ENCODE results near the gene ITGA5.

Gene ITGA5

DNA sequence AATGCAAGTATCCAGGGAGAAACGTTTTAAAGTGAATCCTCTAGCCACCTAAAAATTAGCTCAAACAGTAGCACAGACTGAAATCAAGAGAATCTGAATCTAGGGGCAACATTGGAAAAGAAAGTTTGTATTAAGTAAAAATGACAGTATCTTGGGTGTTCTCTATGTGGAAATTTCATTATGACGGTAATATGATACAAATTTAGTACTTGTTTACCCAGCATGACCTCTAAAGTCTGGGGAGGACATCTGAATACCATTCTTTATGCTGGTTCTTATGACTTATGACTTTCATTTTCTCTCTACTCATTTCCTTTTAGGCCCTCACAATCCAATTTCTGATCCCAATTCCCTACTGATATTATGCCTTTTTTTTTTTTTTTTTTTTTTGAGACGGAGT, 40.3 kb upstream of the ITGA5 start:
- DNase-seq (ENCODE audit: extremely low spot score), result no peak
- no peak for TF ChIP-seq CTBP1 (IDR thresholded peaks at IDR 0.05; ENCODE audit: borderline replicate concordance)
- no peak for TF ChIP-seq FOXK2 (IDR thresholded peaks at IDR 0.05)
- TF ChIP-seq L3MBTL2 (conservative IDR thresholded peaks at IDR 0.05), result no peak
- TF ChIP-seq BHLHE40 (IDR thresholded peaks at IDR 0.05; ENCODE audit: borderline replicate concordance), result no peak
- TF ChIP-seq ELF4 (IDR thresholded peaks at IDR 0.05), result no peak
- TF ChIP-seq, protein P1, sequence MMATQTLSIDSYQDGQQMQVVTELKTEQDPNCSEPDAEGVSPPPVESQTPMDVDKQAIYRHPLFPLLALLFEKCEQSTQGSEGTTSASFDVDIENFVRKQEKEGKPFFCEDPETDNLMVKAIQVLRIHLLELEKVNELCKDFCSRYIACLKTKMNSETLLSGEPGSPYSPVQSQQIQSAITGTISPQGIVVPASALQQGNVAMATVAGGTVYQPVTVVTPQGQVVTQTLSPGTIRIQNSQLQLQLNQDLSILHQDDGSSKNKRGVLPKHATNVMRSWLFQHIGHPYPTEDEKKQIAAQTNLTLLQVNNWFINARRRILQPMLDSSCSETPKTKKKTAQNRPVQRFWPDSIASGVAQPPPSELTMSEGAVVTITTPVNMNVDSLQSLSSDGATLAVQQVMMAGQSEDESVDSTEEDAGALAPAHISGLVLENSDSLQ (IDR thresholded peaks at IDR 0.05), result no peak
- TF ChIP-seq HDGF (IDR thresholded peaks at IDR 0.05; ENCODE audit: borderline replicate concordance), result no peak
- no peak for TF ChIP-seq SP1 (IDR thresholded peaks at IDR 0.05)
- TF ChIP-seq NFRKB (IDR thresholded peaks at IDR 0.05), result no peak
- no peak for TF ChIP-seq FOXA1 (IDR thresholded peaks at IDR 0.05)
- TF ChIP-seq FOXM1 (IDR thresholded peaks at IDR 0.05; ENCODE audit: borderline replicate concordance), result no peak
- CTCF ChIA-PET, result interaction anchor here (1.6 kb wide), 1 partner anchor 60 kb away, joined by 5 read pairs; no protein-coding TSS in a partner anchor
- POLR2A ChIA-PET, result no interaction called here

DNA sequence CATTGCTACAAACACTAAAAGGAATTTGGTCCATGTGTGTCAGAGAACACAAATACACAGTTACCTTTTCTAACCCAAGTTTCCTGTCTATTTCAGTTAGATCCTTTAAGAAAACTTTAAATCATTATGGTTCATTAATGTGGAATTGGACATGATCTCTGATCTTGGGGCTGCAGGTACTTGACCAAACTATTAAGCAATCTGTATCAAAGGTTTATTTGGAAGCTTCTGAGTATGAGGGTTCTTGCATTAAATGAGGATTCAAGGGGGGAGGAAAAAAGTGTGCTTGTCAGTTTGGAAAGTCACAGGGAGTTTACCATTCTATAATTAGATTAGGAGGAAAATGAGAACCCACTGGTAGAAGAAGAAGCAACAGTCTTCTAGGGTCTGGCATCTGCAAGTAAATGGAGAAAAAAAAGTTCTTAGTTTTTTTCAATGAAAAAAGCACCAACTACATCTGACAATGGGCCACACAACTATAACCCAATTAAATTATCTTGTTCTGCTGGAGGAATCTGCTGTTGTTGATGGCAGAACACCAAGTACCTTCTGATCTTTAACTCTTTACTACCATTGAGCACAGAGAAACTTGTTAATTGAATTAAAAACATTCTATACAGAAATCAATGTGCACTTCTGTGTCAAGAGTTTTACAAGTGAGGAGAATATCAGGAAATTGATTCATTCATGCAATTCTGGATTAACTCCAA, 36.8 kb upstream of the ITGA5 start:
- POLR2A ChIA-PET, result no interaction called here
- CTCF ChIA-PET, result no interaction called here
- TF ChIP-seq TARDBP (IDR thresholded peaks at IDR 0.05) (no peak), FOXA1 (IDR thresholded peaks at IDR 0.05) (no peak), HDGF (IDR thresholded peaks at IDR 0.05; ENCODE audit: borderline replicate concordance) (no peak), FOXK2 (IDR thresholded peaks at IDR 0.05) (no peak), ZNF384 (IDR thresholded peaks at IDR 0.05) (no peak), NFRKB (IDR thresholded peaks at IDR 0.05) (no peak), ARNT (IDR thresholded peaks at IDR 0.05) (no peak), SP1 (IDR thresholded peaks at IDR 0.05) (no peak), BHLHE40 (IDR thresholded peaks at IDR 0.05; ENCODE audit: borderline replicate concordance) (no peak), FOXM1 (IDR thresholded peaks at IDR 0.05; ENCODE audit: borderline replicate concordance) (no peak)
- no peak for DNase-seq (ENCODE audit: extremely low spot score)

DNA sequence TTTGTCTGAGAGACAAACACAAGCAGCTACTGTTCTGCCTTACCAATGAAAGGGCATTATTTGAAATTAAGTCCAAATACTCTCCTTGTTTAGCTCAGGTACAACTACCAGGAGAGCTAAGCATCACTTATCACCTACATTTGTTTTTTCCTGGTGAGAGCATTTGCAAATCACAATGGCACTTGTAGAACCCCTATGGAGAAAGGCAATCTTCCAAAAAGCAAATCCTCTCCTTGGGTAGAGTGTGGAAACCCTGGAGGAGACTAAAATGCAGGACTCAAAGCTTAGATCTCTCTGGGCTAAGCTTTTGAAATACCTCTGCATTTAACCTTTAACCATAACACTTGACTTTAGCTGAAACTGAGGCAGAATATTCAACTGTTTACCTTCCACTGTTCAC, 33.6 kb upstream of the ITGA5 start:
- TF ChIP-seq ELF4 (IDR thresholded peaks at IDR 0.05) (no peak), FOXK2 (IDR thresholded peaks at IDR 0.05) (no peak), SP1 (IDR thresholded peaks at IDR 0.05) (no peak), FOXA1 (IDR thresholded peaks at IDR 0.05) (no peak), TARDBP (IDR thresholded peaks at IDR 0.05) (no peak), ZNF384 (IDR thresholded peaks at IDR 0.05) (no peak), ARNT (IDR thresholded peaks at IDR 0.05) (no peak), L3MBTL2 (conservative IDR thresholded peaks at IDR 0.05) (no peak), FOXM1 (IDR thresholded peaks at IDR 0.05; ENCODE audit: borderline replicate concordance) (no peak), LEF1 (IDR thresholded peaks at IDR 0.05; ENCODE audit: borderline replicate concordance) (no peak), SUZ12 (IDR thresholded peaks at IDR 0.05) (no peak), CTBP1 (IDR thresholded peaks at IDR 0.05; ENCODE audit: borderline replicate concordance) (no peak), BHLHE40 (IDR thresholded peaks at IDR 0.05; ENCODE audit: borderline replicate concordance) (no peak), HDGF (IDR thresholded peaks at IDR 0.05; ENCODE audit: borderline replicate concordance) (no peak), NFRKB (IDR thresholded peaks at IDR 0.05) (no peak)
- TF ChIP-seq, protein P1 (IDR thresholded peaks at IDR 0.05), result no peak
- ChIA-PET POLR2A (interaction anchor here (1.3 kb wide), 1 partner anchor 173 kb away, joined by 5 read pairs; the partner anchor contains the start of genes CBX5 and HNRNPA1), CTCF (interaction anchor here (0.6 to 3.1 kb wide), 4 partner anchors 10 to 59 kb away, joined by 3 to 11 read pairs (median 4); no protein-coding TSS in a partner anchor)
- DNase-seq (ENCODE audit: extremely low spot score), result no peak

DNA sequence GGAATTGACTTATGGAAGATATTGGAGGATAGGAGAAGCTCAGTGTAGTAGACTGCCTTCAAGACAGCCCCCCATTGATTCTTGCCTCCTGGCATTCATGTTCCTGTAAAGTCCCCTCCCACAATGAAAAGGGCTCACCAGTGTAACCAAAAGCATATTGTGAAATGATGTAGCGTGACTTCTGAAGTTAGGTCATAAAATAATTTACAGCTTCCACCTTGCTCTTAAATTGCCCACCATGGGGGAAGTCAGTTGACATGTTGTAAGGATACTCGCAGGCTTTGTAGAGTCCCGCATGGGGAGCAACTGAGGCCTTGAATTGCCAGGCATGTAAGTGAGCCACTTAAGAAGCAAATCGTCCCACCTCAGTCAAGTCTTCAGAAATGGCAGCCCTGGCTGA, 29.3 kb upstream of the ITGA5 start:
- CTCF ChIA-PET, result interaction anchor here (1.0 to 1.2 kb wide), 3 partner anchors 9 to 49 kb away, joined by 3 to 6 read pairs (median 4); no protein-coding TSS in a partner anchor
- no peak for DNase-seq (ENCODE audit: extremely low spot score)

DNA sequence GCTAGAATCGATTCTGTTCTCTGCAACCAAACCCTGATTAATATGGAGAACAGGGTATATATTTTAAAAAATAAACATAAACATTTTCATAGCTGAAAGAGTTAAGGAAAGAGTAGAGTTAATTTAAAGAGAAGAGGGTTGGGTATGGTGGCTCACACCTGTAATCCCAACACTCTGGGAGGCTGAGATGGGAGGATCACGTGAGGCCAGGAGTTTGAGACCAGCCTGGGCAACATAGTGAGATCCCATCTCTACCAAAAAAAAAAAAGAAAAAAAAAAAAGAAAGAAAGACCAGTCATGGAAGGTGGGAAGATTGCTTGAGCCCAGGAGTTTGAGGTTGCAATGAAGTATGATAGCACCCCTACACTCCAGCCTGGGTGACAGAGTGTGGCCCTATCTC, 28.9 kb upstream of the ITGA5 start:
- no peak for TF ChIP-seq NFRKB (IDR thresholded peaks at IDR 0.05)
- TF ChIP-seq L3MBTL2 (conservative IDR thresholded peaks at IDR 0.05), result no peak
- TF ChIP-seq FOXK2 (IDR thresholded peaks at IDR 0.05), result no peak
- no peak for TF ChIP-seq HDGF (IDR thresholded peaks at IDR 0.05; ENCODE audit: borderline replicate concordance)
- CTCF ChIA-PET, result interaction anchor here (1.0 to 1.2 kb wide), 5 partner anchors 8 to 240 kb away, joined by 3 to 6 read pairs (median 3); no protein-coding TSS in a partner anchor
- DNase-seq (ENCODE audit: extremely low spot score), result no peak
- POLR2A ChIA-PET, result no interaction called here

More for the DNA sequence above, 29.3 kb upstream of the ITGA5 start:
- TF ChIP-seq FOXA1 (IDR thresholded peaks at IDR 0.05) (no peak), FOXK2 (IDR thresholded peaks at IDR 0.05) (no peak), ELF4 (IDR thresholded peaks at IDR 0.05) (no peak), BHLHE40 (IDR thresholded peaks at IDR 0.05; ENCODE audit: borderline replicate concordance) (no peak), SP1 (IDR thresholded peaks at IDR 0.05) (no peak), LEF1 (IDR thresholded peaks at IDR 0.05; ENCODE audit: borderline replicate concordance) (no peak), TARDBP (IDR thresholded peaks at IDR 0.05) (no peak), ARNT (IDR thresholded peaks at IDR 0.05) (no peak), FOXM1 (IDR thresholded peaks at IDR 0.05; ENCODE audit: borderline replicate concordance) (no peak), CTBP1 (IDR thresholded peaks at IDR 0.05; ENCODE audit: borderline replicate concordance) (no peak), SUZ12 (IDR thresholded peaks at IDR 0.05) (no peak), ZNF384 (IDR thresholded peaks at IDR 0.05) (no peak), NFRKB (IDR thresholded peaks at IDR 0.05) (no peak), HDGF (IDR thresholded peaks at IDR 0.05; ENCODE audit: borderline replicate concordance) (no peak), L3MBTL2 (conservative IDR thresholded peaks at IDR 0.05) (no peak)
- TF ChIP-seq, protein P1 (IDR thresholded peaks at IDR 0.05), result no peak
- POLR2A ChIA-PET, result interaction anchor here (0.6 kb wide), 1 partner anchor 48 kb away, joined by 3 read pairs; no protein-coding TSS in a partner anchor

Data from HEK293T (cell line).